ENCODE measurements around the gene CCSER1. TPM values are rescaled to one million over a fixed set of nuclear protein-coding genes. Genes with fewer than 3 reads are reported as not detected.

The CCSER1 gene
- 0.24 and 1.1 TPM in 2 replicates for total RNA-seq

DNA sequence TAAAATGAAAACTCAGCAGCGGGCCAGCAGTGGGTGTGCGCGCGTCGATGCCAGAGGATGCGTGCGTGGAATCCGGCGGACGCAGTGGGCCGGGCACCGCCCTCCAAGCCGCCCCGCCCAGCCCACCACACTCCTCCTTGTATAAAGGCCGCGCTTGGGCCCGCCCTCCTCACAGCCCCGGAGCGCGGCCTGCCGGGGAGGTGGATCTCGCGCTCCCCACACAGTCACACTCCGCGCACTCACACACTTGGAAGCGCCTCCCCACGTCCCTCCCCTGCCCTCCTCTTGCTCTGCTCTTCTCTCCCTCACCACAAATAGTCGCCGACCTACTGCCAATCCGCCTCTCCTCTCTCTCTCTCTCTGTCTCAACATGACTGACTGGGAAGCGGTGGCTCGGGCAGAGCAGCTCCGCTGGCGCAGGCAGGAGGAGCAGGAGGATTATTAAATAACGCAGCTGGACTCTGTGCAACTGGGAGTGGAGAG lies at the start of gene CCSER1:
TSS of gene CCSER1 (plus strand) at position 172 of the 483 bp plus-strand sequence.

Small RNAs within 50 kb of the gene (small RNA-seq; reads per million reads assigned to genes)
- gene AC093729.1 (not detected), gene TMSB4XP8 (1.2 reads per million, percentile 23 among the genes with 10 or more reads in this experiment)

Other genes starting within 250 kb of the CCSER1 start
- not detected in 2 replicates for gene MMRN1, start 232.5 kb upstream of the CCSER1 start, total RNA-seq